Breast epithelium (tissue), 3 donors: Measurements from ENCODE around the gene SF3B2.

Experiments used
- POLR2AphosphoS5 ChIP-seq, 3 donors: sonication (generic); formaldehyde crosslinking; IDR thresholded peaks; one replicate each; pipeline ENCODE4 v1.6.1; 2017; ENCODE audit warnings: antibody characterized with exemption in 3 of 3
- TF ChIP-seq, protein P1 (sequence below), 3 donors: fragments of 450-650 bp; IDR thresholded peaks; one replicate each; pipeline ENCODE4 v1.5.1; 2016 to 2017; ENCODE audit warnings: antibody characterized with exemption in 3 of 3, mild to moderate bottlenecking in 3 of 3, moderate library complexity in 3 of 3

DNA sequence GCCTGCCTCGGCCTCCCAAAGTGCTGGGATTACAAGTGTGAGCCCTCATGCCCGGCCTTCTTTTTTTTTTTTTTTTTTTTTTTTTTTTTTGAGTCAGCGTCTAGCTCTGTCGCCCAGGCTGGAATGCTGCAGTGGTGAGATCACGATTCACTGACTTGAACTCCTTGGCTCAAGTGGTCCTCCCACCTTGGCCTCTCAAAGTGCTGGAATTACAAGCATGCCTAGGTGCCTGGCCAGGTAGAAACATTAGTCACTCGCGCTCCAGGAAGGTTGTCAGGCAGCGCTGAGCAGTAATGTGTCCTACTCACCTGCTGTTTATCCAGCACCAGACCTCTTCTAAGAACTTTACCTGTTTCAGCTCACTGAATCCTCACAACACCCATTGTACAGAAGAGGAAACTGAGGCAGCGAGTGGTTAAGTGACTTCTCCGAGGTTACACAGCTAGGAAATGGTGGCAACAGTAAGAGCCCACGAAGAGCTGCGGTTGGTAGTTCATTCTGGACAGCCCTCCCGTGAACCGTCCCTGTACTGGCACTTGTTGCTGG, 40.9 kb upstream of the SF3B2 start:
- TF ChIP-seq, protein P1, sequence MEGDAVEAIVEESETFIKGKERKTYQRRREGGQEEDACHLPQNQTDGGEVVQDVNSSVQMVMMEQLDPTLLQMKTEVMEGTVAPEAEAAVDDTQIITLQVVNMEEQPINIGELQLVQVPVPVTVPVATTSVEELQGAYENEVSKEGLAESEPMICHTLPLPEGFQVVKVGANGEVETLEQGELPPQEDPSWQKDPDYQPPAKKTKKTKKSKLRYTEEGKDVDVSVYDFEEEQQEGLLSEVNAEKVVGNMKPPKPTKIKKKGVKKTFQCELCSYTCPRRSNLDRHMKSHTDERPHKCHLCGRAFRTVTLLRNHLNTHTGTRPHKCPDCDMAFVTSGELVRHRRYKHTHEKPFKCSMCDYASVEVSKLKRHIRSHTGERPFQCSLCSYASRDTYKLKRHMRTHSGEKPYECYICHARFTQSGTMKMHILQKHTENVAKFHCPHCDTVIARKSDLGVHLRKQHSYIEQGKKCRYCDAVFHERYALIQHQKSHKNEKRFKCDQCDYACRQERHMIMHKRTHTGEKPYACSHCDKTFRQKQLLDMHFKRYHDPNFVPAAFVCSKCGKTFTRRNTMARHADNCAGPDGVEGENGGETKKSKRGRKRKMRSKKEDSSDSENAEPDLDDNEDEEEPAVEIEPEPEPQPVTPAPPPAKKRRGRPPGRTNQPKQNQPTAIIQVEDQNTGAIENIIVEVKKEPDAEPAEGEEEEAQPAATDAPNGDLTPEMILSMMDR (IDR thresholded peaks at IDR 0.05): no peak
- no peak for TF ChIP-seq POLR2AphosphoS5 (IDR thresholded peaks at IDR 0.05)
